ENCODE data around the gene ZFPM1.

The ZFPM1 gene

DNA sequence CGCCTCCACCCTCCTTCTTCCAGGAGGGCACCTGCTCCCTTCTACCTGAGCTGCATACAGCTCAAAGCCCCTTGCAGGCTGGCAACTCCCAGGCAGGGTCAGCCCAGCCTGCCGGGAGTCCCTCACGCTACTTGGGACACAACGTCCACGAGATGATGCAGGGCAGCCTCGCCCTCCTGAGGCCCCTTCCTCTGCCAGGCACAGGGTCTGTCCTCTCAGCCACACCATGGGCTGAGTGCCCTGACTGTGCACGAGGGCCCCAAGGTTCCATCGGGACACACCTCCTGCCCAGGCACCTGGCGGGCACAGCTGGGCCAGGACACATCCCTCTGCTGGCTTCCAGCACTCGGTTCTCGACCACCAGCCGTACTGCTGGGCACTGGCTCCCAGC is 86.2 kb downstream of the ZFPM1 start:
- peaks cover 0 to 4% of the 10 kb centered on the region in 2 donors for H3K9me3 ChIP-seq (ENCODE audit: control insufficient read depth in 2 of 2, low read length in 2 of 2)
- no peaks in the 10 kb centered on the region for H3K36me3 ChIP-seq (ENCODE audit: control insufficient read depth in 2 of 2, insufficient read depth in 2 of 2, low read length in 2 of 2)
- H3K9ac ChIP-seq (ENCODE audit: low read depth in 1 of 2, low read length in 2 of 2), result no peak overlapping the region
- H3K27me3 ChIP-seq (ENCODE audit: control insufficient read depth in 2 of 2, insufficient read depth in 2 of 2, low read length in 2 of 2), result peaks cover 22 to 26% of the 10 kb centered on the region in 2 donors
- H3K4me1 ChIP-seq (ENCODE audit: control insufficient read depth in 2 of 2, insufficient read depth in 2 of 2, low read length in 2 of 2), result peaks cover 5 to 7% of the 10 kb centered on the region in 2 donors
- no peak overlapping the region for H3K4me3 ChIP-seq (ENCODE audit: low read length in 2 of 2)
- H3K27ac ChIP-seq (ENCODE audit: low read depth in 2 of 2, low read length in 2 of 2), result no peak overlapping the region

DNA sequence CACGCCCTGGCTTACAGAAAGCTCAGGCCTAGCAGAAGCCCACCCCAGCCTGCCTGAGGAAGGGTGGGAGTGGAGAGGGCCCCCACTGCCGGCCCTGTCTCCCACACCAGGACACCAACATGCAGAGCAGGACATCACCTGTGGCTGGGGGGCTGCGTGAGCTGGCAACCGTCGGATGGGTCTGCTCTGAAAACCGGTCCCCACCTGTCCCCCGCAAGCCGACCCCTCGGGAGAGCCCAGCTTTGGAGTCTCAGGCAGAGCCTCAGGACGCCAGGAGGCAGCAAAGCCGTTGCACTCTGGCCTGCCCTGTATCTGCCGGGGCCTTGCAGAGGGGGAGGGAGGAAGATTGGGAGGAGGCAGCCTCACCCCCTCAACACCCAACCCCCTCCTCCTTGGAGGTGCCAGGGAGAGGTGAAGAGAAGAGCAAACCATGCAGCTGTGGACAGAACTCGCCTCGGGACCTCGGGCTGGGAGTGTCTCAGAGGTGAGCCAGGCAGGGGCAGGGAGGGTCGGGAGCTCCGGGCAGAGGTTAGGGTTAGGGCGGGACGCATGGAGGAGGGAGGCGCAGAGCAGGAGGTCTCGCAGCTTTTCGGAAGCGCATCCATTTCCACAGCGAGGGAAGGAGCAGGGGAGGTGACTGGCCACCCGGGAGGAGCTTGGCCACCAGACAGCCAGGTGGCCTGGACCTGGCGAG is 86.7 kb downstream of the ZFPM1 start:
- no peaks in the 10 kb centered on the region for H3K36me3 ChIP-seq (ENCODE audit: control insufficient read depth in 2 of 2, insufficient read depth in 2 of 2, low read length in 2 of 2)
- H3K4me3 ChIP-seq (ENCODE audit: low read length in 2 of 2), result no peak overlapping the region
- H3K27ac ChIP-seq (ENCODE audit: low read depth in 2 of 2, low read length in 2 of 2), result no peak overlapping the region
- peaks cover 5% of the 10 kb centered on the region in 2 donors for H3K4me1 ChIP-seq (ENCODE audit: control insufficient read depth in 2 of 2, insufficient read depth in 2 of 2, low read length in 2 of 2)
- H3K27me3 ChIP-seq (ENCODE audit: control insufficient read depth in 2 of 2, insufficient read depth in 2 of 2, low read length in 2 of 2), result peaks cover 22 to 26% of the 10 kb centered on the region in 2 donors
- peaks cover 0 to 4% of the 10 kb centered on the region in 2 donors for H3K9me3 ChIP-seq (ENCODE audit: control insufficient read depth in 2 of 2, low read length in 2 of 2)
- H3K9ac ChIP-seq (ENCODE audit: low read depth in 1 of 2, low read length in 2 of 2), result no peak overlapping the region

DNA sequence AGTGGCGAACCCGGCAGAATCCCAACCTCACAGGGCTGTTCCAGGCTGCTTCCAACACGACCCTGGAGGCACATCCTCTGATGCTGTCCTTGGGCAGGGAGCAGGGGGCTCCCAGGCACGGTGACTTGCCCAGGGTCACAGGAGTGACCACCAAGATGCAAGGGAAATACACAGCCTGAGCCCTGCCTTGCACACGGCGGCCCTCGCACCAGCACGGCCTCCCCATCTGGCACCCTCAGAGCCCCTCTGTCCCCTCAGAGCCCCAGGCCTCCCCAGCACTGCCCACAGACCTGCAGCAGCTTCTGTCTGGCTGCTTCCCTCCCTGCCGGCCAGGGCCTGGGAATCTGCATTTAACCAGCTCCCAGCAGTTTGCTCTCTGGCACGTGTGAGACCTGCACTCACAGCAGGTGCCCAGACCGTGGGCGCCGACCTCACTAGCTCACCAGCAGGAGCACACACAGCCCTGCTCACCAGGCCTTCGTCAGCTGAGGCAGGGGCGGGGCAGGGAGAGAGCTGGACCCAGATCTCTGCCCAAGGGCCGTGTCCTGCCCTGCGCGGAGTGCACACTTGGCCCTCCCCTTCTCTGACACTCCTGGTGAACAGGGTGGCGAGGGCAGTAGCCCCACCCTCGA is 87.4 kb downstream of the ZFPM1 start:
- peaks cover 22 to 26% of the 10 kb centered on the region in 2 donors for H3K27me3 ChIP-seq (ENCODE audit: control insufficient read depth in 2 of 2, insufficient read depth in 2 of 2, low read length in 2 of 2)
- peaks cover 0 to 4% of the 10 kb centered on the region in 2 donors for H3K9me3 ChIP-seq (ENCODE audit: control insufficient read depth in 2 of 2, low read length in 2 of 2)

GRCh38 chr16:88541831-88542616 is 88.9 kb downstream of the ZFPM1 start:
- no peaks in the 10 kb centered on the region for H3K4me1 ChIP-seq (ENCODE audit: control insufficient read depth in 2 of 2, insufficient read depth in 2 of 2, low read length in 2 of 2)
- no peak overlapping the region for H3K27ac ChIP-seq (ENCODE audit: low read depth in 2 of 2, low read length in 2 of 2)
- H3K4me3 ChIP-seq (ENCODE audit: low read length in 2 of 2), result no peak overlapping the region
- no peak overlapping the region for H3K9ac ChIP-seq (ENCODE audit: low read depth in 1 of 2, low read length in 2 of 2)
- H3K9me3 ChIP-seq (ENCODE audit: control insufficient read depth in 2 of 2, low read length in 2 of 2), result peaks cover 0 to 4% of the 10 kb centered on the region in 2 donors
- no peaks in the 10 kb centered on the region for H3K36me3 ChIP-seq (ENCODE audit: control insufficient read depth in 2 of 2, insufficient read depth in 2 of 2, low read length in 2 of 2)
- H3K27me3 ChIP-seq (ENCODE audit: control insufficient read depth in 2 of 2, insufficient read depth in 2 of 2, low read length in 2 of 2), result peaks cover 26 to 35% of the 10 kb centered on the region in 2 donors

More for the DNA sequence above, 87.4 kb downstream of the ZFPM1 start:
- Histone ChIP-seq H3K36me3 (ENCODE audit: control insufficient read depth in 2 of 2, insufficient read depth in 2 of 2, low read length in 2 of 2) (no peaks in the 10 kb centered on the region), H3K4me3 (ENCODE audit: low read length in 2 of 2) (no peak overlapping the region), H3K9ac (ENCODE audit: low read depth in 1 of 2, low read length in 2 of 2) (no peak overlapping the region), H3K27ac (ENCODE audit: low read depth in 2 of 2, low read length in 2 of 2) (no peak overlapping the region), H3K4me1 (ENCODE audit: control insufficient read depth in 2 of 2, insufficient read depth in 2 of 2, low read length in 2 of 2) (no peaks in the 10 kb centered on the region)

GRCh38 chr16:88543230-88543813 is 90.2 kb downstream of the ZFPM1 start:
- no peak overlapping the region for H3K9ac ChIP-seq (ENCODE audit: low read depth in 1 of 2, low read length in 2 of 2)
- no peaks in the 10 kb centered on the region for H3K4me1 ChIP-seq (ENCODE audit: control insufficient read depth in 2 of 2, insufficient read depth in 2 of 2, low read length in 2 of 2)
- no peak overlapping the region for H3K4me3 ChIP-seq (ENCODE audit: low read length in 2 of 2)
- peaks cover 0 to 4% of the 10 kb centered on the region in 2 donors for H3K9me3 ChIP-seq (ENCODE audit: control insufficient read depth in 2 of 2, low read length in 2 of 2)
- H3K27ac ChIP-seq (ENCODE audit: low read depth in 2 of 2, low read length in 2 of 2), result no peak overlapping the region
- H3K36me3 ChIP-seq (ENCODE audit: control insufficient read depth in 2 of 2, insufficient read depth in 2 of 2, low read length in 2 of 2), result no peaks in the 10 kb centered on the region
- H3K27me3 ChIP-seq (ENCODE audit: control insufficient read depth in 2 of 2, insufficient read depth in 2 of 2, low read length in 2 of 2), result peaks cover 23 to 36% of the 10 kb centered on the region in 2 donors

- H3K4me1 ChIP-seq (ENCODE audit: control insufficient read depth in 2 of 2, insufficient read depth in 2 of 2, low read length in 2 of 2), result peaks cover 0 to 2% of the 10 kb centered on the region in 2 donors
- peaks cover 0 to 4% of the 10 kb centered on the region in 2 donors for H3K9me3 ChIP-seq (ENCODE audit: control insufficient read depth in 2 of 2, low read length in 2 of 2)
- peaks cover 7 to 15% of the 10 kb centered on the region in 2 donors for H3K27me3 ChIP-seq (ENCODE audit: control insufficient read depth in 2 of 2, insufficient read depth in 2 of 2, low read length in 2 of 2)
- H3K27ac ChIP-seq (ENCODE audit: low read depth in 2 of 2, low read length in 2 of 2), result no peak overlapping the region
- H3K9ac ChIP-seq (ENCODE audit: low read depth in 1 of 2, low read length in 2 of 2), result no peak overlapping the region
- no peak overlapping the region for H3K4me3 ChIP-seq (ENCODE audit: low read length in 2 of 2)
- no peaks in the 10 kb centered on the region for H3K36me3 ChIP-seq (ENCODE audit: control insufficient read depth in 2 of 2, insufficient read depth in 2 of 2, low read length in 2 of 2)
These were observed 92.7 kb downstream of the ZFPM1 start for GRCh38 chr16:88545781-88546180.

DNA sequence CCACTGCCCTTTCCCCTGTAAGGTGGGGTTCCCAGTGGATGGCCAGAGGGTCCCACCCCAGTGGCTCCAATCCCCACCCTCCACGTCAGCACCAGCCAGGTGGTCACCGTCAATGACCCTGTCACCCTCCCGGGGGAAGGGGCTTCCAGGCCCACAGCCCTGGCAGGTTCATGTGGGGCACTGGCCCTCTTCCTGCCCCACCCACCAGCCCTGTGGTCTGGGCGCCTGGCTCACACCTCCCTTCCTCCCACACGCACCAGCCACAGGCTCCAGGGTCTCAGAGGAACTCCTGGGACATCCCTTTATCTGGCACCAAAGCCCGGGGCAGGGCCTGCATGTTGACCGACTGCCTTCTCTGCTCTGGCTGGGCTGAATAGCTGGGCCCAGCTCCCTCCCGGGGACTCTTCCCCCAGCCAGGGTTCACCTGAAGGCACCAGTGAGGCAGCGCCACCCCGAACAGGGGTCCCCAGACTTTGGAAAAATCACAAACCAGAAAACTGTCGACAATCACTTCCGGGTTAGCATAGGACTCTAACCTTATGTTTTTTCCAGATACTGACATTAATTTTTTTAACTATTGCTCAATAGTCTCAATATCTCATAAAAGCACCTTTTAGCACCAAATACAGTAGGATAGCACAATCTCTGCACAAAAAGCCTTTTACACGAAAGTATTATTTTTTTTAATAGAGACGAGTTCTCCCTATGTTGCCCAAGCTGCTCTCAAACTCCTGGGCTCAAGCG is 95.2 kb downstream of the ZFPM1 start:
- H3K27me3 ChIP-seq (ENCODE audit: control insufficient read depth in 2 of 2, insufficient read depth in 2 of 2, low read length in 2 of 2), result peaks cover 4 to 14% of the 10 kb centered on the region in 2 donors

GRCh38 chr16:88548985-88549384 is 95.9 kb downstream of the ZFPM1 start:
- Histone ChIP-seq H3K4me3 (ENCODE audit: low read length in 2 of 2) (no peak overlapping the region), H3K27me3 (ENCODE audit: control insufficient read depth in 2 of 2, insufficient read depth in 2 of 2, low read length in 2 of 2) (peaks cover 4 to 14% of the 10 kb centered on the region in 2 donors), H3K27ac (ENCODE audit: low read depth in 2 of 2, low read length in 2 of 2) (no peak overlapping the region), H3K36me3 (ENCODE audit: control insufficient read depth in 2 of 2, insufficient read depth in 2 of 2, low read length in 2 of 2) (no peaks in the 10 kb centered on the region), H3K9me3 (ENCODE audit: control insufficient read depth in 2 of 2, low read length in 2 of 2) (no peaks in the 10 kb centered on the region), H3K9ac (ENCODE audit: low read depth in 1 of 2, low read length in 2 of 2) (no peak overlapping the region), H3K4me1 (ENCODE audit: control insufficient read depth in 2 of 2, insufficient read depth in 2 of 2, low read length in 2 of 2) (peaks cover 2 to 3% of the 10 kb centered on the region in 2 donors)

More for the DNA sequence above, 95.2 kb downstream of the ZFPM1 start:
- H3K27ac ChIP-seq (ENCODE audit: low read depth in 2 of 2, low read length in 2 of 2), result no peak overlapping the region
- H3K4me3 ChIP-seq (ENCODE audit: low read length in 2 of 2), result no peak overlapping the region
- H3K9ac ChIP-seq (ENCODE audit: low read depth in 1 of 2, low read length in 2 of 2), result no peak overlapping the region
- peaks cover 2 to 3% of the 10 kb centered on the region in 2 donors for H3K4me1 ChIP-seq (ENCODE audit: control insufficient read depth in 2 of 2, insufficient read depth in 2 of 2, low read length in 2 of 2)
- no peaks in the 10 kb centered on the region for H3K36me3 ChIP-seq (ENCODE audit: control insufficient read depth in 2 of 2, insufficient read depth in 2 of 2, low read length in 2 of 2)
- peaks cover 0 to 4% of the 10 kb centered on the region in 2 donors for H3K9me3 ChIP-seq (ENCODE audit: control insufficient read depth in 2 of 2, low read length in 2 of 2)

- H3K9ac ChIP-seq (ENCODE audit: low read depth in 1 of 2, low read length in 2 of 2), result no peak overlapping the region
- peaks cover 4 to 14% of the 10 kb centered on the region in 2 donors for H3K27me3 ChIP-seq (ENCODE audit: control insufficient read depth in 2 of 2, insufficient read depth in 2 of 2, low read length in 2 of 2)
These were observed 96.7 kb downstream of the ZFPM1 start for GRCh38 chr16:88549671-88550245.

More at GRCh38 chr16:88549671-88550245, 96.7 kb downstream of the ZFPM1 start:
- Histone ChIP-seq H3K9me3 (ENCODE audit: control insufficient read depth in 2 of 2, low read length in 2 of 2) (no peaks in the 10 kb centered on the region), H3K36me3 (ENCODE audit: control insufficient read depth in 2 of 2, insufficient read depth in 2 of 2, low read length in 2 of 2) (no peaks in the 10 kb centered on the region), H3K4me1 (ENCODE audit: control insufficient read depth in 2 of 2, insufficient read depth in 2 of 2, low read length in 2 of 2) (peaks cover 2 to 3% of the 10 kb centered on the region in 2 donors), H3K27ac (ENCODE audit: low read depth in 2 of 2, low read length in 2 of 2) (no peak overlapping the region), H3K4me3 (ENCODE audit: low read length in 2 of 2) (no peak overlapping the region)

All from mucosa of rectum (tissue), 2 donors.